HL-60/S4 (cell line): ENCODE results near the gene KSR1.
"Not testable (repeated sequence)": the region's sequence is repeated elsewhere in the genome, so short reads cannot be mapped to it uniquely, and the experiment has no call there.

Experiments
- in situ Hi-C: fragments of 300-500 bp; cut with MboI; formaldehyde crosslinking; loops from 2 replicates; pipeline ENCODE4 v1.14.3; 2022; ENCODE audit warnings: low sequenced_read_pairs

Gene KSR1

DNA sequence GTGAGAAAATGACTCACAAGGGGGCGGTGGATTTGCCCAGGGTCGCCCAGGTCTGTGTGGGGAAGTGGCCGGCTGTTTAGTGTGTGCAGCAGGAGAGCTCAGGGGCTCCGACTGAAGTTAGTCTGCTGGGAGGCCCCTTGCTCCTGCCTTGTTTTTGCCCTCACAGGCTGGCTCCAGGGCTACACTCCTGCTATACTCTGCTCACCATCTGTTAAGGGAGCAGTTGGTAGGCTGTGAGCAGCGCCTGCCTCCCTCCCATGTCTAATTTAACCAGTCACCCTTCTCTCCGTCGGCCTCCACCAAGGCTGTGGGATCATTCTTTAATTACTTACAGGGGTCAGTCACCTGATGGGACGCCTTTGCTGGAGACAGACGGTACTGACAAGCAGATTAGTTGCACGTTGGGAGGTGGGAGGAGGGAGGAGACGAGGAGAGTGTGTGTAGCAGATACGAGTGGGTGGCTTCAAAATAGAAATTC is 35.5 kb downstream of the KSR1 start:
- in situ Hi-C loops: no loop called here

DNA sequence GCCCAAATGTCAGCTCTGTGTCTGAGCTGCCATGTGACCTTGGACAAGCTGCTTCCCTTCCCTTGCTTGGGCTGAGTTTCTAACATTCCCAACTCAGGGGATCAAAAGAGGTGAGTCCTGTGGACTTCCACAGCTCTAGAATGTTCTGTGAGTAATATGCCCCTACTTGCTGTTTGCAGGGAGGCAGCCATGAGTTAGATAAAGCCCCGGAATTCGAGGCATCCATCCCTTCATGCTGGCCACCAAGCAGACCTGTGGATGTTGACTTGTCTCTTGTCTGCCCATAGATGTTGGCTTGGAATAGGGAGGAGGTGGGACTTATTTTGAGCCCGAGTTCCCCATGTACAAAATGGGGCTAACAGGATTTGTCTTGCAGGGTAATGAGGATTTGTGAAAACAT is 36.2 kb downstream of the KSR1 start:
- in situ Hi-C loops: no loop called here

DNA sequence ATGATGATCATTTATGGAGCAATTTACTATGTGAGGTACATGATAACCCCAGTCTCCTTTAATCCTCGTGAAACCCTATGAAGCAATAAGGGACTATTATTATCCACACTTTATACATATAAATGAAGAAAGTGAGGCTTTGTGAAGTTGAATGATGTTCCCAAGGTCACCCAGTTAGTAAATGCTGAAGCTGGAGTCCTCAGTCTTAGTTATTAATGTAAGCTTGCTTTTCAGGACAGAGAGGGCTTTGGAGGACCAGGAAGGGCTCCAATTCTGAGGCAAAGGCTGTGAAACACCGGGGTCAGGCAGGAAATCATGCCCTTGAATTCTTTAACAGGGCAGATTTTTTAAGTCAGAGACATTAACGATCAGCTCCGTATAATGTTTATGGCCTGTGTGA is 36.8 kb downstream of the KSR1 start:
- in situ Hi-C loops: no loop called here

DNA sequence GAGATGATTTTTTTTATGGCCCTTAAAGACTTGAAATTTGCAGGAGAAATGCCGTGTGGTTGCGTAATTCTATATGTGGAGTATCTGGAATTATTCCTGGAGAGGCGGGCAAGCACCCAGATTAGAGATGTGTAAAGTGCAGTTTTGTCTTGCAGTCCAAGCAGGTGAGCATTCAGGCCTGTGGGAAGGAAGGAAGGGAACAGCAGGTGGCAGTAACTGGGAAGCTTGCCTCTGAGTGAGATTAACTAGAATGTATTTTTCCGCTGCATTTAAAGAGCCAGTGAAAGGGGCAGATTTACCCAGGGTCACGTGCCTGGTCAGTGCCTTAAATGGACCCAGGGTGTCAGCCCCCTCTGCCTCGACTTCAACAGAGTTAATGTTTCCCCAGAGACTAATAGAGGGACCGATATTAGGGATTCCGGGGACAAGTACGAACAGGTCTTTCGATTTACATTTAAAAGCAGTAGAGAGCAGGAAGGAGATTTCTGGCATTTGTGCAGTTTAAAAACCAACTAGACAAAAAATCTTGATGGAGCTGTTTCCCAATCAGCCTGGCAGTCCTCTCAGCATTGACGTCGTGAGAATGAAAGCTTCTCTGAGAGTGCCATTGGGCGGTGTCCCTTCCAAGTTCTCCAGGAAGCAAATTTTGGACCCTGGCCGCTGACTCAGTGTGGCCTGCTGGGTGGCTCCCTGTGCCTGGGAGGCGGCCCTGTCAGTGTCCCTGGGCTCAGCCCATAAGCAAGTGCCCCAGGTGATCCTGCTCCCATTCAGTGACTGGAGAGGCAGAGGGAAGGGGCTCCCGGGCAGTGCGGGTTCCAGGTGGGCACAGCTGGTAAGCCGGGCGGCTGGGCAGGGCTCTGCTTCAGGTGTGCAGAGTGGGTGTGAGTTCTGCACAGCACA is 38.2 kb downstream of the KSR1 start:
- in situ Hi-C loops: no loop called here

DNA sequence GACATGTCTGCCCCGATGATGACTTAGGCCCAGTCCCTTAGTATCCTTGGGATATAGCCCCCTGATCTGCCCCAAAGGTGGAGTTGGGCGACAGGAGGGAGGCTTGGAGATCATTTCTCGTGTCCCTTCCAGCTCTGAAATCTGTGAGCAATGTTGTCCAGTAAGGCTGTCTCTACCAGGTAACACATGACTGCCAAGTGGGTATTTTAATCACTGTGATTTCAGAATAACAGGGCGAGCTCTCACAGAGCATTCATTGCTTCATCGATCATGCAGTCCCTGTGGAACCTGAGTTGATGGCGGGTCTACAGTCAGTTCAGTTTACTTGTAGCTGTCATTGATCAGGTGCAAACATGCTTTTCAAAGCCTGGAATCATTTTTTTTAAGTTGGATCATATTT is 39.2 kb downstream of the KSR1 start:
- in situ Hi-C loops: no loop called here

DNA sequence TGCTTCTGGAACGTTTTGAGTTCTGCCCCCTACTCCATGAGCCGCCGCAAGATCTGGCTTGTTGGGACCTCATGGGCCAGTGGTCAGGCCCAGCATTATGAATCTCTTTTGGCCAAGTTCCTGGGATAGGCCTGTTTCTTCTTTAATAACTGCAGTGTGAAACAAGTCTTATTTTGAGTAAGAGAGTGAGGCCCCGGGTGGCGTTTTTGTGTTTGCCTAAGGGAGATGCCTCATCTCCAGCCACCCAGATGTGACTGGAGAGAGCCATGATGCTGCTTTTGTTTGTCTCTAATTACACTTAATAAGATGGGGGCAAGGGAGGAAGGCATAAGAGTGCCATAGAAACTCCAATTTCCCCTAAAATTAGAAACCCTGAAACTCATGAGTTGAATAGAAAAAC is 39.8 kb downstream of the KSR1 start:
- in situ Hi-C loops: no loop called here

DNA sequence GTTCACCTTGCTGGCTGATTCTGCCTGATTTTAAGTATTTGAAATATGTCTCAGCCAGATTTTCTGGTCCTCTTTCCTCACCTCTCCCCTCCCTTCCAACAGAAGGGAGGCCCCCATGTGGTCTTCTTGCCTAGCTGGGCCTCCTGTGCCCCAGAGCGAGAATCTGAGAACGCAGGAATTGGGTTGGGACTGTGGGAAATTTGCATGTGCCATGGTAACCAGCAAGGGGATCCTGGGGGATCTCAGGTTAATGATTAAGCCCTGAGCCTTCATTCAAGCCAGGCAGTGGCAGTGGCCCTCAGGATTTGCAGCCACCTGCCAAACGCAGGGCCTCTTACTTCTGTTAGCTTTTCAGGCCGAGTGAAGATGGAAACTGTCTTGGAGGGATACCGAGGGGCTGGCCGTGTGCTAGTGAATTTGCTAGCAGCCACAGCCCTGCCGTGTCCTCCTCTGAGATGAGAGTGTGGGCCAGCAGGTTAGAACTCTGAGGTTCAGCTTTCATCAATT is 40.2 kb downstream of the KSR1 start:
- in situ Hi-C loops: no loop called here

DNA sequence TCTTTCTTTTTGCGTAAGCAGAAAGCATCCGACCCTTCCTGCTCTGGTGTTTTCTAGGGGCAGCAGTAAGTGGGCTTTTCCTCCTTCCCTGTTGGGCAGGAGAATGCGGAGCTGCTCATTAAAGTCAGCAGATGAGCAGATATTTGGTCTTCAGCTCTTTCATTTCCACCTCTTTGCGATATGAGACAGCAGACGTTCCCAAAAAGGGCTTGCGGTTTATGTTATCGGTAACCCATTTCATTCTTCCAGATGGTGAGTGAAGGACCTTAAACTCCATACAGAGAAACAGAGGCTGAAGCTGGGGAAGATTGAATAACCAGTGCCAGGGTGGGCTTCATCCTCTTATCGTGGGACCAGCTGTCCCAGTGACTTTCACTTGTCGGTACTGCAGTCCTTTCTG is 40.7 kb downstream of the KSR1 start:
- in situ Hi-C loops: no loop called here

DNA sequence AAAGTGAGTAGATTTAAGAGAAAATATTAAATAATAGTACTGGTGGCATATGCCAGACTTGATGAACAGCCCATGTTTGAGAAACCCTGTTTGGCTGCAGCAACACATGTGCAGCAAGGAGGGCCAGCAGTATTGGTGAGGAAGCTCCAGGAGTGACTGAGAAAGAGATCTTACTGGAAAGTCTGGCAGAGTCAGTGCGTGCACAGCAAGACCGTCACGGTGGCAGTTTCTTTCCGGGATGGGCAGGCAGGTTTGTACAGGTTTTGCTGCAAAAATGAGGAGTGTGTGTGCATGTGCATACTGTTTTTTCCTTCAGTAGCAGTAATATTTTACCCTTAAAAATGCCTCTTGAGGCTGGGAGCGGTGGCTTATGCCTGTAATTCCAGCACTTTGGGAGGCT is 41.4 kb downstream of the KSR1 start:
- in situ Hi-C loops: no loop called here

DNA sequence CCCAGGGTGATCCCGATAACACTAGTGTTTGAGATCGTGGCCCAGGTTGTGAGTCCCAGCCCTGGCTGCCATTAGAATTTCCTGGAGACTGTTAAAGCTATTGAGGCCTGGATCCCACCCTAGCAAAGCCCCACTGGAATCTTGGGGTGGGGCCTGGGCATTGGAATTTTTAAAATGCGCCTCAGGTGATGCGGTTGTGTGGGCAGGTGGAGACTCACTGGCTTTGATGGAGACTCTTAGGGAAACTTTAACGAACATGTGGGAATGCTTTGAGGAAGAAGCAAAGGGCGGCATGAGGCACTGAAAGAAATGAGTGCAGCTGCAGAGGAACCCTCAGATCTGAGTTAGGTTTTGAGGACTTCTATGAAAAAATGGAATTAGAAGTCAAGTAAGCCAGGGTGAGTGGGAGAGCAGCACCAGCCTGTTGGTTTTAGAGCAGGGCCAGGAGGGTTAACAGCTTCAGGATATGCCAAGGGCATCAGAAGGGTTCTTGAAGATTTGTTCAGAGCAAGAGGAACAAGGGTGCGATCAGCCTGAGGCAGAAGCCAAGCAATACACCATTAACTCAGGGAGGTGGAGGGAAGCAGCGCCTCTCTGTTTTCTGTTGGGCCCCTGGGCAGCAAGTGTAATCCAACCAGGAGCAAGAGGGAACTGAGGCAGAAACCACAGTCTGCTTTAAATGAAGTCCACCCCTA is 42.5 kb downstream of the KSR1 start:
- in situ Hi-C loops: no loop called here

DNA sequence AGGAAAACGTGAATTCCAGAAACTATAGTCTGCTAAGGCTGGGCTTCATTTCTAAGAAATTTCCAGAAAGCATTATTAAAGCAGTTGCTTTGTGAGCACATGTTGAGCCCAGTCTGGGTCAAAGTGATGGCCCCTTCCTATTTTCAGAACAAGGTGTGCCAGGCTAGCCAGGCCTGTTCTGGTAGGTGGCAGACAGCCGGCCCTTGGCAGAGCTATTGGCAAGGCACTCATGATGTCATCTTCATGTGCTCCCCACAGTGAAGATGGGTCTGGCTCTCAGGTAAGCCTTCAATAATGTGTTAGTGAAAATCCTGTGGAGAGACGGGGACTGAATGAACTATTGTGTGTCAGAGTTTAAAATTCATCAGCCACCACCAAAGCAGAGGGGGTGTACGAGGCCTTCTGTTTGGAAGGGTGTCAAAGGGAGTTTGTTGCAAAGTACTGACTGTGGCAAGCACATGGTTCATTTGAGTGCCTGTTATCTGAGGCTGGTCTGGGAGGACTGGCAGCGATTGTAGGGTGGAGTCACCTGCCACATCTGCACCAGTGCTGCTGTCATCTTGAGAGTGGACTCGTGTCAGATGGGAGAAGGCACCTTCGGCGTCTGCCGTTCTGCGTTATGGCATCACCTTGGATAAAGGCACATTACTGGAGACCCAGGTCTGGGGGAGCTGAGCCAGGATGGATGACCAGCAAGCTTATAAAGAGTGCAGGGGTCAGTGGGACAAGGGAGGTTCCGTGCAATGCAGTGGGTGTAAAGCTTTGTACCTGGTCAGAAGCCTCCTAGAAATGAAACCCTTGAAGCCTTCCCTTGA is 43.4 kb downstream of the KSR1 start:
- in situ Hi-C loops: no loop called here

DNA sequence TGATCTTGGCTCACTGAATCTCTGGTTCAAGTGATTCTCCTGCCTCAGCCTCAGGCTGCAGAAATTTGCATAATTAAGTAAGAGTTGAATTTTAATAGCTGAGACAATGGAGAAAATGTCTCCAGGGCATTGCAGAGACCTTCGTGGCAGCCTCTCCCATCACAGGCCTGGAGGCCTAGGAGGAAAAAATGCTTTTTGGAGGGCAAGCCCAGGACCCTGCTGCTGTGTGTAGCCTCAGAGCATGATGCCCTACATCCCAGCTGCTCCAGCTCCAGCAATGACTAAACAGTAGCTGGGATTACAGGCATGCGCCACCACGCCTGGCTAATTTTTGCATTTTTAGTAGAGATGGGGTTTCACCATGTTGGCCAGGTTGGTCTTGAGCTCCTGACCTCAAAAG is 45.1 kb downstream of the KSR1 start:
- in situ Hi-C loops: not testable (repeated sequence)

DNA sequence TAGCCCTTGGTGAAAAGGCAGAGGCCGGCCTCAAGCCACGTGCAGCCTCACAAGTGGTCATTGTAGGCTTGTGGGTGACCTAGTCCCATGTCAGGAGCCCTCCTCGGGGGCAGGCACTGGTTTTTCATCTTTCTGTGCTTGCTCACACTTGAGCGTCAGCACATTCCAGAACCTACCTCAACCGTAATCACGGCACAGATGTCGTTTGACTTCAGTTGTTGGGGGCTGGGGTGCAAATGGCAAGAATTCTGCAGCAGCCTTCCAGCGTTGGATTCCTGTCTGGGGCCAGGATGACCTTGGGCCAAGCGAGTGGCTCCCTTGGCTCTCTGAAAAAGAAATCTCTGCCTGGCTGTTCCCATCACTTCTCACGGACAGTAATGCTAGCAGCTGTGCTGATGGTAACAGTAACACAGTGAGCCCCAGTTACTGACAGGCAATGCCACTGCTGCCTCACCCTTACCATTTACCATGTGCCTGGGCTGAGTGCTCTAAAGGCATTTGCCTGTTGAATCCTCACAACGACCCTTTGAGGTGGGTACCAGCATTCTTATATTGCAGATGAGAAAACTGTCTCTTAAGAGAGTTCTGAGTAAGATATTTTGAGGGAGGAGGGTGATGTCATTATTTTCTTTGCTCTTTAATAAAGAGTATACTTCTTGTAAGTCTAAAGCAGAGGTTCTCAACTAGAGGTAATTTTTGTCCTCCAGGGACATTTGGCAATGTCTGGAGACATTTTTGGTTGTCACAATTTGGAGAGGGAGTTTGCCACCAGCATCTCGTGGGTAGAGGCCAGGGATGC is 46.5 kb downstream of the KSR1 start:
- in situ Hi-C loops: no loop called here

DNA sequence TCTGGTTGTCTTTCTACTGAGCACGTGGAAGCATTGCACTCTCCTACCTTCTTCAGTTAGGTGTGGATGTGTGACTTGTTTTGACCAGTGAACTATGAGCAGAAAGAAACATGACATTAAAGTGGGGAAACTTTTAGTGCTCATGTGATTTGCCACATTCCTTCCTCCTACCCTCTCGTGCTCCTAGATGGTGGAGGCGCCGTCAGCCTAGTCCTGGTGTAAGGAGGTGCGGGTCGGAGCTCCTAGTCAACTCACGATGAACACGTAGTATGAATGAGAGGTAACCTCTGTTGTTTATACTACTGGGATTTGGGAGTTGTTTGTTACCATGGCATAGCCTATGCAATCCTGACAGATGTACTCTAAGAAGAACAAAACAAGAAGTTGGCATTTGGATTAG is 47.4 kb downstream of the KSR1 start:
- in situ Hi-C loops: no loop called here

DNA sequence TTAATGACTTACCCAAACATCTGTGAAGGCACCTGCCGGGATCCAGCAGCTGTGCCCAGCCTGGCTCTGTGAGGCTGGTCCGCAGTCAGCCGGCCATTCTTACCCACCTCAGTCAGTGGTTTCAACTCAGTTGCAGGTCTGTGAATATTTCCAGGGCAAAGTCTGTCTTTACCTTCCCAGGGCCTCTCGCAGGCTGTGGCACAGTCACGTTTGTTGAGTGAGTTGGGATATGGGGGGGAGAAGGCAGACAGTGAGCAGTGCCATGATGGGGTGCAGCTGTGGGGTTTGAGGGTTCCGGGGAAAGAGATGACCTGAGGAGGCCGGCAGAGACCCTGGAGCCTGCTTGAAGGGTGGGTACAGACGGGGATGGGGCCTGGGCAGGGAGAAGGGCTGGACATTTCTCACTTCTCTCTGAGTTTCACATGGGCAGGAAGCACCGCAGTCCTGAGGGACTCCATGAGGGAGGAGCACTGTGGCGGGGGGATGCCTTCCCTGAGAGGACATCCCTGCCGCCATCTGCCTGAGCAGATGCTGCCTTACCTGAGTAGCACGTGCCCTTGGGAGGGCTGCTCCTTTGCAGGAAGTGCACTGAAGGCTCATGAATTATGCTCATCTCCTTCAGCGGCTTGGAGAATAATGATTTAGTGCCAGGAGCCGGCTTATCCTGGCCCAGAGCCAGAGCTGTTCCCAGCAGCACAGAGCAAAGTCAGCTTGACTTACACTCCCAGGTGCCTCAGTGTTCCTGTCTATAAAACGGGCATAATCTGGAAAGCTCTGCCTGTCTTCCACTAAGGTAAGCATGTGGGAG is 48.1 kb downstream of the KSR1 start:
- in situ Hi-C loops: no loop called here

DNA sequence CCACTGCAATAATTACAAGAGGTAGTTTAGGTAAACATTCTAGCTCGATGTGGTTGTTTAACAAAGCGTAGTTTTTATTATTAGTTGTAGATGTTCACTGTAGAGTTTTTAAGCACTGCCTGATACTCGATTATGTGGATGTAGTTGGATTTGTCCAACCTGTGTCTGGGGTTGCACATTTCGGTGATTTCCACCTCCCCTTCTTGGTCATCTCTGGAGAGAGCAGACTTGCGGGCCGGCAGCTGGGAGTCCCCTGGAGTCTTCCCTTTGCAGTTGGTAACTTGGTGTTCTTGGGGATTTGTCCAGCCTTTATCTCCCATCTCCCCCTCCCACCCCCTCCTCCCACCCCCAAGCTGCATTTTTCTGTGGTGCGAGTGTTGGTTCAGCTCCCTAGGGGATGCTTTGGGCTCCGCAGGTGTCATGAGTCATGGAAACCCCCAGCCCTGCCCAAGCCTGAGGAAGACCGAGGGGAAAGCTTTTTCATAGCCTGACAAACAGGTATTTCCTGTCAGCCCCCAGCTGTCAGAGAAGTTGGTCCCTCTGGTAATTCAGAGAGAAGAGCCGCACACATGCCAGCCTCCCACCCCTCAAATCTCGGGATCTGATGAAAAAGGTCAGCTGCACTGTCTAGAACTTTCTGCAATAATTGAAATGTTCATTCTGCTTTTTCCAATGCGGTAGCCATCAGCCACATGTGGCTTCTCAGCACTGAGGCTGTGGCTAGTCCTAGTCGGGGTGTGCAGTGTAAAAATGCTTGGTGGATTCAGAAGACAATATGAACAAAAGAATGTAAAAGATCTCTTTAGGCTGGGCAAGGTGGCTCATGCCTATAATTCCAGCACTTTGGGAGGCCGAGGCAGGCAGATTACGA is 50.3 kb downstream of the KSR1 start:
- in situ Hi-C loops: no loop called here

DNA sequence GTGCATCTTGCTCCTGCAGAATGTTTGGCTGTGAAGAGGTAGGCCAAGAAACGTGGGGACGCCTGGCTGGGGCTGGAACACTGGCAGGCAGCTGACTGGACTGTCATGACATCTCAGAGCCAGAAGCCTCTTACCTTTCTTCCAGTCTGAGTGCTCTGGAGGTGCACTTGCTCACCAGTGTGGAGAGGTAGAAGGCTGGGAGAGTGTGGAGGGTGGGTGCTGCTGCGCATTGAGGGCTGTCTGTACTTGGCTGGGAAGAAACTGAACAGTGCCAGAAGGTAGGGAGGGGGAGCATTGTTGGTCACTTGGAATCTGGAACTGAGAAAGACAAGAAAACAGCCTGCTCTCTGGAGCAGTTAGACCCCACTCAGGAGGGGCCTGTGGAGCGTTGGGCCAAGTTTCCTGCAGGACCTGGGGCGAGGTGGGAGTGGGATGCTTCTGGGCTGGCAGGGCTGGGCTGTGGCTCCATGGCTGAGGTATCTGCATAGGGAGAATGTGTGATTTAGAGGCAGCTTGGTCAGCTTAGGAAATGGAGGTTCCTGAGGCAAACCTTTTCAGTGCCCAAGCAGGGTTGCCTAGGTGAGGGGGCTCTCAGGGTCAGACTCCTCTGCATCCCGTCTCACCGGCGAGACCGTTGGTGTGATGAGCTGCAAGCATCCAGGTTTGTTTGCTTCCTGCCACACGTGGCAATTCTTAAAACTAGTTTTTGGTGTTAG is 55.1 kb downstream of the KSR1 start:
- in situ Hi-C loops: no loop called here

DNA sequence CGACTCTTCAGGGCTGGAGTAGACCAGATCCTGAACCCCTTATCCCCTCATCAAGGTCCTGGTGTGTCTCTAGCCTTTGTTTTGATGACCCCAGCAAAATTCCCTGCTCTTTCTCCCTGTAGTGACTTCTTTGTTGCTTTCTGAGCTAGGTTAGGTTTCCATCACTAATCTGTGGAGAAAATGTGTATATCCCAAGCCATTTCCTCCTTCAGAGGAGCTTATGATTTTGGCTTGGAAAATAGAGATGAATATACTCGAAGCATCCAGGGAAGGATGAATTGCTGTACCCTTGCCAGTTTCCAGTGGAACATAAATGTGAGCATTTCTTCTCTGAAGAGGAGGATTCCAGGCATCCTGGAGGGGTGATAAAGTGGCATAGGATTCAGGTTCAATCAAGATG is 55.8 kb downstream of the KSR1 start:
- in situ Hi-C loops: no loop called here
